NCI-H2196 treated with DMSO at 0.1 percent for 48 hours (cell line): ENCODE measurements around the gene AP2A1.

ENCODE experiments used
- DNase-seq: peaks from one replicate; lab custom pipeline; 2025; ENCODE audit not compliant: unreplicated experiment; lab: John Stamatoyannopoulos, UW

AP2A1 gene

DNA sequence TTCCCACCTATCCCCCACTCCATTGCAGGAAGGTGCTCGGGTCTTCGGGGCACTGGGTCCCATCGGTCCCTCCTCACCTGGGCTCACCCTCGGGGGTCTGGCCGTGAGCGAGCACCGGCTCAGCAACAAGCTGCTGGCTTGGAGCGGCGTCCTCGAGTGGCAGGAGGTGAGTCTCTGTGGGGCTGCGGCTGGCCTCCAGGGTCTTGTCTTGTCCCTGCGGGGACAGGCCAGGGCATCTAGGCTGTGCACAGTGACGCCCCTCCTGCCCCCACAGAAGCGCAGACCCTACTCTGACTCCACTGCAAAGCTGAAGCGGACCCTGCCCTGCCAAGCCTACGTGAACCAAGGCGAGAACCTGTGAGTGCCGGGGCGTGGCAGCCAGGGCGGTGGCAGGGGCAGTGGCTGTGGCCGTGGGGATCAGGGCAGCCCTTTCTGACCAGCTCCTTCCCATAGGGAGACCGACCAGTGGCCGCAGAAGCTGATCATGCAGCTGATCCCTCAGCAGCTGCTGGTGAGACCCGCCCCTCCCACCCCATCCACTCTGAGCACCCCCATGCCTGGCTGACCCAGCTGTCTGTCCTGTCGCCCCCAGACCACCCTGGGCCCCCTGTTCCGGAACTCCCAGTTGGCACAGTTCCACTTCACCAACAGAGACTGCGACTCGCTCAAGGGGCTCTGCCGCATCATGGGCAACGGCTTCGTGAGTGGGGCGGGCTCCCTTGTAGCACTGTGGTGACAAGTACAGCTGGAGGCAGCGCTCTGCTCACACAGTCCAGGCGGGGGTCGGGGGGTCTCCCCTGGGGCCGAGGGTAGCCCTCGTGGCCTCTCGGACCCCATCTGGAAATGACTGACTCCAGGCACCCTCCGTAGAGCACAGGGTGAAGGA is 87.8 kb downstream of the AP2A1 start:
- DNase-seq, result no peak

DNA sequence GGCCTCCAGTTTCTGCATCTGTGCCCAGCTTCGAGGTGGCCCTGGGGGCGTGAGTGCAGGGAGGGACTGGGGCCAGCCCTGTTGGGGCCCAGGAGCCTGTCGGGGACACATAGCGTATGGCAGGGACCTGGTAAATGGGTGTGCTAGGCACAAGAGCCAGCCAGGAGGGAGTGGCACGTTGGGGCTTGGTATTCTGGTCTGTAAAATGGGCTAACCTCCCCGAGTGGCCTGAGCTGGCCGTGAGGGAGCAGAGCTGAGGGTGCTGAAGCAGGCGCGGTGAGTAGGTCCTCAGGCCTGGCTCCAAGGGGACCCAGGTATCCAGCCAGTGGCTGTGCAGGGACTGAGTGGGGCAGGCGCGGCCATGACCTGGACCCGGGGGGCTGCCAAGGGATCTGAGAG is 88.5 kb downstream of the AP2A1 start:
- no peak for DNase-seq

DNA sequence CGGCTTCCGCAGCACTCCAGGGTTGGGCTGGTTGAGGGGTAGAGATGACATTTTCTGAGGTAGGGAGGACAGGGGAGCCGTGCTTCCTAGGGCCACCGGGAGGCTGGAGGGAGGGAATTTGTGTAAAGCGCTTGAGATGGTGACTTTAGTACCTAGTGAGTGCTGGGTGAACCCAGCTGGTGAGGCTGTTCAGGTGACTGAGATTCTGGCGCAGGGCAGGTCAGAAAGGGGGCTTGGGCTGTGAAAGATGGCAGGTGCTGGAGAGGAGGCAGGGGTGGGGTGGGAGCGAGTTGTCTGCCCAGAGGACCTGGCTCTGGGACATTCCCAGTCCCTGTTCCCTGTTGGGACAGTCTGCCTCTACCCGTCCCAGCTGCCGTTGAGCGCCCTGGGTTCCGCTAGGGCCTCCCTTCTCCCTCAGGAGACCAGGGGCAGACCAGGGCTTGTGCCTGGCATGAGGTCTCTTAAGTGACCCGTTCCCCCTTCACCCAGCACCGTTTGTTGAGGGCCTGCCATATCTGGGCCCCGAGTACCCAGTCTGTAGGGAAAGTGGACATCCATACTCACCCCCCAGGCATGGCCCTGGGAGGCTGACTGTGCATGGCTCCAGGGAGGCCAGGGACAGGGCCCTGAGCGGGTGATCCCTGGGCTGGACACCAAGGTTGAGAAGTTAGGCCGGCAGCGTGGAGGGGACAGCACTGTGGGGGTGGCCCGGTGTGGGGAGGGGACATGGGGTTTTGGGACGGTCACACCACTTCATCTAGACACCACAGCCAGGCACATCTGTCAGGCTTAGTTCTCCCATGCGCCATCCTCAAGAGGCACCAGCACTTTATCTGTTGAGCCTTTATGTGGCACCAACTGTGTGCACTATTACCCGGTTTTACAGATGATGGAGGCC is 89.1 kb downstream of the AP2A1 start:
- DNase-seq, result no peak

DNA sequence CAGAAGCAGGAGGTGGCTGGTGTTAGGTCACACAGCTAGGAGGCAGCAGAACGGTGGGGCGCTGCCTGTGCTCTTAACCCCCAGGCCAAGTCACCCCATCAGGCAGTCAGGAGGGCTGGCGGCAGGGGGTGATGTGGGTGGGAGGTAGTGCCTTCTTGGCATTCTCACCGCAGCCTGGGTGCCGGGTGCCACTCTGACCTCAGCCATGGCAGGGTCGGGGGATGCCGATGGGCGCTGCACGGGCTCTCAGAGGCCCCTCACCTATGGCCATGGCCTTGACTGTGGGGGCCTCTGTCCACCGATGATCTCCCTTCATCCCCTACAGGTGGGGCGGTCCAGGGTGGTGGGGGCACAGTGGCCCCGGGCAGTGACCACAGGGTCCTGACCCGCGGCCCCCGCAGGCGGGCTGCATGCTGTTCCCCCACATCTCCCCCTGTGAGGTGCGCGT is 89.8 kb downstream of the AP2A1 start:
- no peak for DNase-seq
